ENCODE data around the gene ADAMTS7.
"Not testable (repeated sequence)": the region's sequence is repeated elsewhere in the genome, so short reads cannot be mapped to it uniquely, and the experiment has no call there.

GRCh38 chr15:78756781-78757635 lies 54.3 kb downstream of the ADAMTS7 start:
- not testable (repeated sequence) for TF ChIP-seq EZH2 (IDR thresholded peaks at IDR 0.05; ENCODE audit: low read length, unreplicated experiment); CTCF (conservative IDR thresholded peaks at IDR 0.05; ENCODE audit: low read depth, low read length)

Measured in PC-3 (cell line).